Astrocyte (in vitro differentiated cells and primary cell): Measurements from ENCODE around the gene UBQLN4.

Source experiments
- CTCF ChIP-seq: IDR thresholded peaks from 2 replicates; pipeline ENCODE4 v1.5.1; 2011; ENCODE audit warnings: low read depth, mild to moderate bottlenecking, inconsistent platforms, low read length, moderate library complexity; ENCODE audit not compliant: insufficient read depth
- EZH2 ChIP-seq: IDR thresholded peaks from 2 replicates; pipeline ENCODE4 v1.6.1; 2012; ENCODE audit warnings: mild to moderate bottlenecking, low read length, inconsistent platforms; ENCODE audit not compliant: insufficient read depth

DNA sequence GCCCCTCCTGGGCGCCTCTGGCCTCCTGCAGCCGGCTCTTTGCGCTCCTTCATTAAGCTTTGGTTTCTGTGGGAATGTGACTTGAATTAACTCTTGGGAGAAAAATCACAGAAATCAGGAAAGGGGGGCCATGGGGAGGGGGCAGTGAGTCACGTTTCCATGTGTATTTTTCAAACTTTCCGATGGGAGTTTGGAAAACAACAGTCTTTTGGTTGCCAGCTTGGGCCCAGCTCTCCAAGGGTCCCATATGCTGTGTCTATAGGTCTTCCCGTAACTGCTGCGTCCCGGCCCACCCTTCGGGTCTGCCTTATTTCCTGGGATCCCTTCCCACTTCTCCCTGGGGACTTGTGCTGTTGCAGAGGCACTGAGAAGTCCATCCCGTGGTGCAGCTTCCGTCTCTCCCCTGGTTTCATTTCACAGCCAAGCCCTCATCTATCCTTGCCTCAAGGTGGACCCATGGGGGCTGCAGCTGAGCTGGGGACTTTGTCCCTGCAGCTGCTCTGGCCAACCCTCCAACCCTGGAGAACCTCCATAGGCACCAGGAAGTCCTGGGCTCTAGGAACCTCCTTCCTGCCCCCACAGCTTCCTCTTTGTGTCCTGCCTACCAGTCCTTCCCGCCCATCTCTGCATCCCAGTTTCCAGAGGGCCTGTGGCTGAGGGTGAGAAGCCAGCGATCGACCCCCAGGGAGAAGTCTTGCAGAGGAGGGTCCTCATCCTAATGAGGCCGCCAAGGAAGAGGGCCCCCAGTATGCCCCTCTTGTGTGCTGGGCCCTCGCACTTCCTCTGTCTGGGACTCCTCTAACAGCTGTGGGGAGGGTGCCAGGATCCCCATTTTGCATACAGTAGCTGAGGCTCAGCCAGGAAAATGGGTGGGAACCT lies 49.3 kb upstream of the UBQLN4 start:
- no peak for TF ChIP-seq CTCF
- TF ChIP-seq EZH2, result no peak
